Right lung (tissue), 5 donors: ENCODE results near the gene FPR2. TPM values are rescaled to one million over a fixed set of nuclear protein-coding genes. Genes with fewer than 3 reads are reported as not detected.
"Not testable (repeated sequence)": the region's sequence is repeated elsewhere in the genome, so short reads cannot be mapped to it uniquely, and the experiment has no call there.

Source experiments
- DNase-seq, 2 donors: peaks; one replicate each; pipeline ENCODE4 v3.0.0-alpha.2; 2013
- polyA plus RNA-seq, 5 donors: library from polyadenylated mRNA; unstranded; fragments of 120-200 nt; gene quantifications; one replicate each; pipeline versions ENCODE4 v1.2.1 to v1.2.3, GENCODE V29; 2013; ENCODE audit warnings: inconsistent platforms in 1 of 5, low replicate concordance in 1 of 5; ENCODE audit not compliant: insufficient read length in 5 of 5, insufficient read depth in 1 of 5

Gene FPR2
- polyA plus RNA-seq, 5 donors, result 0.18 to 0.45 (median 0.33) TPM

DNA sequence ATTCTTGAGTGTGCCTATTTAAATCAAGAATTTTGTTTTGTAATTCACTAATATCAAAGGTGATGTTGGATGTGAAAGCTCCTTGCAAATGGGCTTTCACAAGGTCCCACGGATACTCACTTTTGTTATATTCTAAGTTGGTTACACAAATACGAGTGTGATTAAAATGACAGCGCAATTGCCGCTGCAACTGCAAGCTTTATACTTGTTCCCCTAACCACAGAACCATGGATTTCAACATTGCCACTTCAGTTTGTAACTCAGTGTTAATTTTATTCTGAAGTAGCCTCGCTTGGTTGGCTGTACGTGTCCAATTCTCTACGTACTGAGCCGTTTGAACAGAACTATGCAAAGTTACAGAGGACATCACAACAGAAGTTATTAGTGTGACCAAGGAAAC is 44.4 kb downstream of the FPR2 start:
- not testable (repeated sequence) for DNase-seq

DNA sequence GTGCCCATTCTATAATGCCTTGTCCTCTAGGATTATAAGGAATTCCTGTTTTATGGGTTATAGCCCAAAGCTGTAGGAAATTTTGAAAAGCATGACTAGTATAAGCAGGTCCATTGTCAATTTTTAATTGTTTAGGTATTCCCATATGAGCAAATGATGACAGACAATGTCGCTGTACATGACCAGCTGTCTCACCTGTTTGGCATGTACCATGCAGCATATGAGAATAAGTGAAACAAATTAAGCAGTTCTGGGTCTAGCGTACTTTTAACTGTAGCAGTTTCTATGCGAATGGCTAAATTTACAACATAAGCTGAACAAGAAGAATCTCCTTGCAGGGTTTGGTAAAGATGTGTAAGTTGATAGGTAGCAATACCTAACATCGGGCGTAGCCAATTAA is 45.6 kb downstream of the FPR2 start:
- not testable (repeated sequence) for DNase-seq

DNA sequence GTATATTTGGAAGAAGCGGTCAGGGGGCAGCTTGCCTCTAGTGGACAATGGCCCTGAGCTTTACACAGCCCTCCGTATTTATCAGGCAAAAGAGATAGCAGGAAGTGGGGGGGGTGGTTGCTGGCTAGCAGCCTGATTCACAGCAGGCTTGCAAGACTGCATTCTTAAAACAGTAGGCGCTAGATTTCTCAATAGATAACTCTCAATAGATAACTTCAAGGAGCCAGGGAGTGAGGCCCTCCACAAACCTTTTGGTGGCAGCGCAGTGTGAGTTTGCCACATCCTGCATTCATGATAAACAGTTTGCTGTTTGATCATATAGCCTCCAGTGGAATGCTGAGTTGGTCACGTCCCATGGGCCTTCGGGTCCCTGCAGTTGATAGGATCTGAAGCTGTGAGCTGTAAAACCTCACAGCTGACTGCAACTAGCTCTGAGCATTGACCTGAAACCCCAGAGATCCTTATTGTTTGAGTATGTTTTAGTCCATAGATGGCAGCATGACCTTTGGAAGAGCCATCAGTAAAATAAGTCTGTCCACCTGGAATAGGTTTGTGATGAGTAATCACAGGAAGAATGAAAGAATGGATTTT is 46.2 kb downstream of the FPR2 start:
- DNase-seq, result peak in 1 of 2 donors; percentile 20

DNA sequence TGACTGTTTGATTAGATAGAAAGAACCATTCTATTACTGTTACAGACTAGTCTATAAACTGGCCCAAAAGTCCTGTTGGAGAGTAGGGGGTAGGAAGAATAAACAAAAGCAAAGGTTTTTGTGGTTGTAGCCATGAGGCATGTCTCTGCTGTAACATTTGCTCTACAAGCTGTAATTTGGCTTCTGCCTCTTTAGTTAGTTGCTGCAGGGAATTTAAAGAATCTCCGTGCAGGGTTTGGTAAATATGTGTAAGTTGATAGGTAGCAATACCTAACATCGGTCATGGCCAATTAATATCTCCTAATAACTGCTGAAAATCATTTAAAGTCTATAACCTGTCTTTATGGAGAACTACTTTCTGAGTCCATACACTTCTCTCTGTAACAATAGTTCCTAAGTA is 46.9 kb downstream of the FPR2 start:
- DNase-seq, result no peak

DNA sequence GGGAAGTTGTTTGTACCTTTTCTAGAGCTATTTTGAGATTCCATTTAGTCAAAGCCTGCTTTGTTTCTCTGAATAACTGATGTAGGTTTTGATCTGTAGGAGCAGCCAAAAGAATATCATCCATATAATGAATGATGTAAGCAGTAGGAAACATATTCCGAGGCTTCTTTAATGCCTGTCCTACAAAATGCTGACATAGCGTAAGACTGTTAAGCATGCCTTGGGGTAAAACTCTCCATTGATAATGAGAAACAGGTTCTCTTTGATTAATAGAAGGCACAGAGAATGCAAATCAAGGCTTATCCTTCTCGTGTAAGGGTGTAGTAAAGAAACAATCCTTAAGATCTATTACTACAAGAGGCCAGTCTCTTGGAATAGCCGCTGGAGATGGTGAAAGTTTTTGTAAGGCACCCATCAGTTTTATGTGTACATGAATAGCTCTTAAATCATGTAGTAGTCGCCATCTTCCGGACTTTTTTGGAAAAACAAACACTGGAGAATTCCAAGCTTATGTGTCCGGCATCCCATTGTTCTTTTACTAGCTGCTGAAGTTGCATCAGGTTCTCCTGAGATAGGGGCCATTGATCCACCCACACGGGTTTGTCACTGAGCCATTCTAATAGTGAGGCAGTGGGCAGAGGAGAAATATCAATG is 47.5 kb downstream of the FPR2 start:
- DNase-seq, result no peak

DNA sequence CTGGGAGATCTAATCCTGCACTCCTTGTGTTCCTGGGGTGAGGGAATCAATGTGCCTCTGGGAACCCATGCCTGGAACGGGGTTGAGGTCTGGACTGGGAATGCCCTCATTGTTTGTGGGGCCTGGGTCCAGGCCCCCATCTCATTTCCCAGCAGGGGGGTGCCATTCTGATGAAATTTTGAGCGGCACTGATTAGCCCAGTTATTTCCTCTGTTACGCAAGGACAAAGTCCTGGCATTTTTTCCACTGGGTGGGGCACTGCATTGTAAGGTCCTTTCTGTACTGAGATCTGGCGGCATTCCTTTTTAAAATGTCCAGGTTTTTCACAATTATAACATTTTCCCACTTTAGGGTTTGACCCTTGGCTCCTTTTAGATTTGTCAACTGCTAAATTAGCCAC is 48.8 kb downstream of the FPR2 start:
- no peak for DNase-seq

DNA sequence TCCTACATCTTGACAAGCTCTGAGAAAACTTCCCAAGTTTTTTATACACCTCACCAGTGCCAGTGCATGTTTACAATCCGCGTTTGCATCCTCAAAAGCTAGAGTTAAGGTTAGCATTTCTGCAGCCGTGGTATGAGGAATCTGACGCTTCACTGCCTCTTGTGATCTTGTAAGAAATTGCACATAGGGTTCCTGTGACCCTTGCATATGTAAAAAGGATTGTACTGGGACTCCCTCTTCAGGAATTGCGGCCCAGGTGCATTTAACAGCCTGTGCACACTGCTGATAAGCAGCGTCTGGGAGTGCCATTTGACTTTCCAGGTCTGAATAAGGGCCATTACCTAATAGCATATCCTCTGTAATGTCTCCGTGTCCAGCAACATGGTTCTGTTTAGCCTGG is 49.2 kb downstream of the FPR2 start:
- no peak for DNase-seq

DNA sequence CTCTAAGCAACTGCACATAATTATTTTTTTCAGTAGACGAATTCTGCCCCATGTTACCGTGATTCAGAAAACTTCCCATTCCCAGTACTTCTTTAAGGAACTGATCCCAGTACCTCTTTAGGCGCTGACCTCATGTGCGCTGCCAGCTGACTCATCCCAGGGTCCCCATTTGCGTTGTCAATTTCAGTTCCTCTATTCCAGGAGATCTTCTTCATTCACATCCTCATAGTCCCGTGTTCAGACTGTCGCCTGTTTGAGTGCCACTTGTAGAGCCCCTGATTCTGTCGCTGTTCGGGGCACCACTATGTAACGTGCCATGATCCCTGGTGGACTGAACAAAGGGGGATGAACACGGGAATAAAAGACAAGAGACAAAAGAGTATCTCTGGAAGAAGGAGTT is 50.4 kb downstream of the FPR2 start:
- DNase-seq, result no peak

DNA sequence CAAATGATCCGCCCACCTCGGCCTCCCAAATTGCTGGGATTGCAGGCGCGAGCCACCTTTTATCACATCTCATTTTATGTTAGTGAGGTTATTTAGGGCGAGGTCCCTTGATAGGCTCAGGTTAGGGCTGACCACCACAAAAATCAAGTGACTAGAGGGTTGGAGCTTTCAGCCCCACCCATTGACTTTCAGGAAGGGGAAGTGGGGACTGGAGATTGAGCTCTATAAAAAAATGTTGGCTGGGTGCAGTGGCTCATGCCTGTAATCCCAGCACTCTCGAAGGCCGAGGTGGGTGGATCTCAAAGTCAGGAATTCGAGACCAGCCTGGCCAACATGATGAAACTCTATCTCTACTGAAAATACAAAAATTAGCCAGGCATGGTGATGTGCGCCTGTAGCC is 54.1 kb downstream of the FPR2 start:
- no peak for DNase-seq

DNA sequence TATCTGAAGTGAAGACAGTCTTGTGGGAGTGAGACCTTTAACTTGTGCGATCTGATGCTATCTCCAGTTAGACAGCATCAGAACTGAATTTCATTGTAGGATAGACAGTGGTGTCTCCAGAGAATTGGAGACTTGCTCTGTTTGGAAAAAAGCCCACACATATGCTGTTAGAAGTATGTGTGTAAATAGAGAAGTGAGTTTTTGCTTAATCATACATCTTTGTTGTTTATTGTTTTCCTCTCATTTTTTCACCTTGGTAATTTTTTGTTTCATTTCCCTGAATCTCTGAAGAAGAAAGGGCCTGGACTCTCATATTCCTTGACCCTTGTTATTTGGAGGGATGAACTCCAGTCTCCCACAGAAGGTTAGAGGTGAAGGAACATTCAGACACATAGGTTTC is 55.7 kb downstream of the FPR2 start:
- DNase-seq, result no peak

DNA sequence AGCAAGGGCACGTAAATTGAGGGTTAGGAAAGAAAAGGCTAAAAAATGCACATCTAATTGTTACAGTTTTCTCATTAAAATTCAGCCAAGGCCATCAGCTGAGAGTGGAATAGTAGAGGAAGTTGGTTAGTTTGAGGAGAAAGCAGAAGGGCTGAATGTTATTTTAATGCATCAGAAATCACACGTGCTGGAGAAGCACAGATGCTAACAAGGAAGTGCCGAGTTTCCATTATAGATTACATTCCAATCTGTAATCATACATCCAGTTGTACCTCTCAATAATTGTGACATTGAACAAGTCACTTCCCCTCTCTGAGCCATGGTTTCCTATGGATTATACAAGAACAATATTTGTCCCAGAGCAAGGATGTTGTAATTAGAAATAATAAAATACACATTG is 59.0 kb downstream of the FPR2 start:
- no peak for DNase-seq

Other genes with a start within 250 kb of the FPR2 start
- under 1 TPM in 4 of 5 donors, not detected in 1; 0.13 to 0.32 (median 0.23) TPM for gene SIGLEC6, start 229.5 kb upstream of the FPR2 start, polyA plus RNA-seq
- gene ZNF175, start 189.9 kb upstream of the FPR2 start, polyA plus RNA-seq, result 10 to 100 TPM; 11.1 to 22.4 (median 19.3) TPM
- 1 to 10 TPM in 1 of 5 donors, under 1 TPM in 3, not detected in 1; 0.31 to 1.2 (median 0.50) TPM for gene SIGLEC5, start 130.8 kb upstream of the FPR2 start, polyA plus RNA-seq
- gene SIGLEC14, start 114.4 kb upstream of the FPR2 start, polyA plus RNA-seq, result 1 to 10 TPM in 4 of 5 donors, under 1 TPM in 1; 0.90 to 3.0 (median 2.2) TPM
- gene SPACA6, start 67.8 kb upstream of the FPR2 start, polyA plus RNA-seq, result 10 to 100 TPM; 14.7 to 21.7 (median 20.5) TPM
- gene HAS1, start 37.2 kb upstream of the FPR2 start, polyA plus RNA-seq, result 1 to 10 TPM in 1 of 5 donors, under 1 TPM in 4; 0.20 to 1.4 (median 0.36) TPM
- 1 to 10 TPM; 1.2 to 2.7 (median 2.3) TPM for gene FPR1, start 9.3 kb upstream of the FPR2 start, polyA plus RNA-seq
- 1 to 10 TPM in 3 of 5 donors, under 1 TPM in 2; 0.81 to 1.8 (median 1.0) TPM for gene FPR3, start 34.0 kb downstream of the FPR2 start, polyA plus RNA-seq
- gene ZNF577, start 126.8 kb downstream of the FPR2 start, polyA plus RNA-seq, result 10 to 100 TPM; 33.0 to 49.5 (median 44.6) TPM
- 10 to 100 TPM; 20.7 to 30.7 (median 28.9) TPM for gene ZNF649, start 143.8 kb downstream of the FPR2 start, polyA plus RNA-seq
- 10 to 100 TPM; 10.5 to 16.4 (median 13.7) TPM for gene ZNF613, start 166.3 kb downstream of the FPR2 start, polyA plus RNA-seq
- gene ZNF350, start 225.7 kb downstream of the FPR2 start, polyA plus RNA-seq, result 10 to 100 TPM; 13.3 to 25.4 (median 21.4) TPM
- 10 to 100 TPM; 13.0 to 27.4 (median 25.8) TPM for gene ZNF615, start 247.0 kb downstream of the FPR2 start, polyA plus RNA-seq